Measurements from ENCODE around the gene CRY1.

CRY1 gene

DNA sequence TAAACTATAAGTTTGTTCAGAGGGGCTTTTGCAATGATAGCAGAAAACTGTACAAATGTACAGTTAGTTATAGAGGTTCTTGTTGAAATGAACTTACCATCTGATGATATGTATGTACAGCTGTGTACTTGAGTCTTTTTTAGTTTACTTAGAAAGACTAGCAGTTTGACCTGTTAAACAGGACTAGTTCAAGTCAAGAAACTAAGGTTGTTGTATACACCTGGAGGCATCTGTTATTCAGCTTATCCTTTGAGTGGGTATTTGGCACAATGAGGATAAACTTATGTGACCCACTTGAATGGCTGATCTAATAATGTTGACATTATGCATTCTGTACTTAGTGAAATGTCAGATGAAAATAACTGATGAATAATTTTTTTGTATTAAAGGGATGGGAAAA is 119.8 kb downstream of the CRY1 start:
- Histone ChIP-seq H3K27me3 (ENCODE audit: insufficient read depth, low read length, poor library complexity, severe bottlenecking) (no peaks in the 10 kb centered on the region), H4K20me1 (ENCODE audit: insufficient read depth, low read length, poor library complexity, severe bottlenecking) (peaks cover 16% of the 10 kb centered on the region), H3K4me2 (ENCODE audit: low read depth, low read length, poor library complexity, severe bottlenecking) (no peak overlapping the region), H3K4me1 (ENCODE audit: insufficient read depth, low read length, poor library complexity, severe bottlenecking) (peaks cover 4% of the 10 kb centered on the region), H2AFZ (ENCODE audit: low read length) (no peak overlapping the region), H3K36me3 (ENCODE audit: insufficient read depth, low read length) (peaks cover 43% of the 10 kb centered on the region), H3K79me2 (ENCODE audit: insufficient read depth, low read length) (no peaks in the 10 kb centered on the region), H3F3A (ENCODE audit: low read depth) (no peaks in the 10 kb centered on the region), H3K9me3 (ENCODE audit: insufficient read depth, low read depth, low read length) (no peaks in the 10 kb centered on the region), H3K9ac (ENCODE audit: low read depth, low read length, poor library complexity, severe bottlenecking) (no peak overlapping the region), H3K9me2 (replicated peaks; ENCODE audit: low read depth, low read length) (no peaks in the 10 kb centered on the region), H3K4me3 (ENCODE audit: low read length, poor library complexity, severe bottlenecking) (no peak overlapping the region)
- TF ChIP-seq, protein P1, sequence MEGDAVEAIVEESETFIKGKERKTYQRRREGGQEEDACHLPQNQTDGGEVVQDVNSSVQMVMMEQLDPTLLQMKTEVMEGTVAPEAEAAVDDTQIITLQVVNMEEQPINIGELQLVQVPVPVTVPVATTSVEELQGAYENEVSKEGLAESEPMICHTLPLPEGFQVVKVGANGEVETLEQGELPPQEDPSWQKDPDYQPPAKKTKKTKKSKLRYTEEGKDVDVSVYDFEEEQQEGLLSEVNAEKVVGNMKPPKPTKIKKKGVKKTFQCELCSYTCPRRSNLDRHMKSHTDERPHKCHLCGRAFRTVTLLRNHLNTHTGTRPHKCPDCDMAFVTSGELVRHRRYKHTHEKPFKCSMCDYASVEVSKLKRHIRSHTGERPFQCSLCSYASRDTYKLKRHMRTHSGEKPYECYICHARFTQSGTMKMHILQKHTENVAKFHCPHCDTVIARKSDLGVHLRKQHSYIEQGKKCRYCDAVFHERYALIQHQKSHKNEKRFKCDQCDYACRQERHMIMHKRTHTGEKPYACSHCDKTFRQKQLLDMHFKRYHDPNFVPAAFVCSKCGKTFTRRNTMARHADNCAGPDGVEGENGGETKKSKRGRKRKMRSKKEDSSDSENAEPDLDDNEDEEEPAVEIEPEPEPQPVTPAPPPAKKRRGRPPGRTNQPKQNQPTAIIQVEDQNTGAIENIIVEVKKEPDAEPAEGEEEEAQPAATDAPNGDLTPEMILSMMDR (conservative IDR thresholded peaks at IDR 0.05; ENCODE audit: low read length): no peak
- no peak for TF ChIP-seq EZH2phosphoT487 (IDR thresholded peaks at IDR 0.05; ENCODE audit: borderline replicate concordance)

DNA sequence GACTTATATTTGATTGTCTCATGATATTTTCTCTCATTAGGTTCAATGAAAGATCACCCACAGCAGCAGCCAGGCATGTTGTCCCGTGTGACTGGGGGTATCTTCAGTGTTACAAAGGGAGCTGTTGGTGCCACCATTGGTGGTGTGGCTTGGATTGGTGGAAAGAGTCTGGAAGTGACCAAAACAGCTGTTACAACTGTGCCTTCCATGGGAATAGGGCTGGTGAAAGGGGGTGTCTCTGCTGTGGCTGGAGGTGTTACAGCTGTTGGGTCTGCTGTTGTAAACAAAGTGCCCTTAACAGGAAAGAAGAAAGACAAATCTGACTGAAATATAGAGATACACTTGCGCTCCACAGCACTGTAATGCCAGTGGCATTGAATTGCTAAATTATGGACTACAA is 122.3 kb downstream of the CRY1 start:
- Histone ChIP-seq H3K79me2 (ENCODE audit: insufficient read depth, low read length) (peaks cover 10% of the 10 kb centered on the region), H3K36me3 (ENCODE audit: insufficient read depth, low read length) (peaks cover 64% of the 10 kb centered on the region), H3K9me3 (ENCODE audit: insufficient read depth, low read depth, low read length) (no peaks in the 10 kb centered on the region)

DNA sequence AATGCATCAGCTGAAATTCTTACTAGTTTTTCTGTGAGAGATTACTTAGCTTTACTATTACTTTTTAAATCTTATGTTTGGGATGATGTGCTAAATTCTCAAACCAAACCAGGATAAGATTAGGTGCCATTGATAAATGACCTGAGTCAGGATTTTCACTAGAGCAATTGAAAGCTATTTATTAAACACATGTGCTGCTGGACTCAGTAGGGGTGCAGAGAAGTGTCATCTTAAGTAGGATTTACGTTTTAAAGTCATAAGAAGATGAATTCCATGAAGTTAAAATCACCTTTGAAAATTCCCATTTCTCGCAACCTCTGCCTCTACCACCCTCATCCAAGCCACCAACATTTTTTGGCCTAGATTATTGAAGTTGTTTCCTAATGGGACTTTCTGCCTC is 128.8 kb downstream of the CRY1 start:
- Histone ChIP-seq H3K4me1 (ENCODE audit: insufficient read depth, low read length, poor library complexity, severe bottlenecking) (peaks cover 10% of the 10 kb centered on the region), H4K20me1 (ENCODE audit: insufficient read depth, low read length, poor library complexity, severe bottlenecking) (peaks cover 45% of the 10 kb centered on the region), H3F3A (ENCODE audit: low read depth) (no peaks in the 10 kb centered on the region), H3K79me2 (ENCODE audit: insufficient read depth, low read length) (peaks cover 63% of the 10 kb centered on the region), H3K9me3 (ENCODE audit: insufficient read depth, low read depth, low read length) (no peaks in the 10 kb centered on the region), H3K36me3 (ENCODE audit: insufficient read depth, low read length) (peaks cover 37% of the 10 kb centered on the region), H3K9ac (ENCODE audit: low read depth, low read length, poor library complexity, severe bottlenecking) (no peak overlapping the region), H3K9me2 (replicated peaks; ENCODE audit: low read depth, low read length) (no peaks in the 10 kb centered on the region), H2AFZ (ENCODE audit: low read length) (no peak overlapping the region), H3K4me3 (ENCODE audit: low read length, poor library complexity, severe bottlenecking) (no peak overlapping the region), H3K4me2 (ENCODE audit: low read depth, low read length, poor library complexity, severe bottlenecking) (no peak overlapping the region), H3K27me3 (ENCODE audit: insufficient read depth, low read length, poor library complexity, severe bottlenecking) (no peaks in the 10 kb centered on the region)
- TF ChIP-seq, protein P1 (conservative IDR thresholded peaks at IDR 0.05; ENCODE audit: low read length): no peak
- TF ChIP-seq EZH2phosphoT487 (IDR thresholded peaks at IDR 0.05; ENCODE audit: borderline replicate concordance): no peak

More for the DNA sequence above, 122.3 kb downstream of the CRY1 start:
- no peak overlapping the region for H3K4me2 ChIP-seq (ENCODE audit: low read depth, low read length, poor library complexity, severe bottlenecking)
- H3K9me2 ChIP-seq (replicated peaks; ENCODE audit: low read depth, low read length): no peaks in the 10 kb centered on the region
- H4K20me1 ChIP-seq (ENCODE audit: insufficient read depth, low read length, poor library complexity, severe bottlenecking): peaks cover 16% of the 10 kb centered on the region
- H3K4me3 ChIP-seq (ENCODE audit: low read length, poor library complexity, severe bottlenecking): no peak overlapping the region
- no peaks in the 10 kb centered on the region for H3F3A ChIP-seq (ENCODE audit: low read depth)
- TF ChIP-seq, protein P1 (conservative IDR thresholded peaks at IDR 0.05; ENCODE audit: low read length): no peak
- TF ChIP-seq EZH2phosphoT487 (IDR thresholded peaks at IDR 0.05; ENCODE audit: borderline replicate concordance): no peak
- H3K4me1 ChIP-seq (ENCODE audit: insufficient read depth, low read length, poor library complexity, severe bottlenecking): peaks cover 4% of the 10 kb centered on the region
- no peak overlapping the region for H2AFZ ChIP-seq (ENCODE audit: low read length)
- H3K27me3 ChIP-seq (ENCODE audit: insufficient read depth, low read length, poor library complexity, severe bottlenecking): no peaks in the 10 kb centered on the region
- H3K9ac ChIP-seq (ENCODE audit: low read depth, low read length, poor library complexity, severe bottlenecking): no peak overlapping the region
